Muscle layer of duodenum (tissue), 2 donors: ENCODE data around the gene SH3GL3.

Source experiments
- H3K27ac ChIP-seq: one replicate; pipeline ENCODE4 v1.7.0; 2013; ENCODE audit warnings: mild to moderate bottlenecking, low read length
- H3K27me3 ChIP-seq: one replicate; pipeline ENCODE4 v1.7.0; 2013; ENCODE audit warnings: low read depth, mild to moderate bottlenecking, control low read depth, low read length
- H3K36me3 ChIP-seq, 2 donors: one replicate each; pipeline ENCODE4 v1.7.0; 2013; ENCODE audit warnings: low read length in 2 of 2, control low read depth in 1 of 2, mild to moderate bottlenecking in 1 of 2; ENCODE audit not compliant: insufficient read depth in 2 of 2, control insufficient read depth in 1 of 2
- H3K4me1 ChIP-seq, 2 donors: one replicate each; pipeline ENCODE4 v1.7.0; 2013; ENCODE audit warnings: low read length in 2 of 2, mild to moderate bottlenecking in 2 of 2, control low read depth in 1 of 2, moderate library complexity in 1 of 2; ENCODE audit not compliant: insufficient read depth in 2 of 2, control insufficient read depth in 1 of 2
- H3K4me3 ChIP-seq, 2 donors: one replicate each; pipeline ENCODE4 v1.7.0; 2013; ENCODE audit warnings: low read length in 2 of 2, low read depth in 1 of 2, mild to moderate bottlenecking in 1 of 2
- H3K9me3 ChIP-seq, 2 donors: one replicate each; pipeline ENCODE4 v1.7.0; 2013; ENCODE audit warnings: low read length in 2 of 2, control low read depth in 1 of 2, mild to moderate bottlenecking in 1 of 2; ENCODE audit not compliant: control insufficient read depth in 1 of 2
- donor health status: healthy.

SH3GL3 gene

GRCh38 chr15:83462953-83463433 lies 15.9 kb downstream of the SH3GL3 start:
- no peaks in the 10 kb centered on the region for H3K4me1 ChIP-seq

DNA sequence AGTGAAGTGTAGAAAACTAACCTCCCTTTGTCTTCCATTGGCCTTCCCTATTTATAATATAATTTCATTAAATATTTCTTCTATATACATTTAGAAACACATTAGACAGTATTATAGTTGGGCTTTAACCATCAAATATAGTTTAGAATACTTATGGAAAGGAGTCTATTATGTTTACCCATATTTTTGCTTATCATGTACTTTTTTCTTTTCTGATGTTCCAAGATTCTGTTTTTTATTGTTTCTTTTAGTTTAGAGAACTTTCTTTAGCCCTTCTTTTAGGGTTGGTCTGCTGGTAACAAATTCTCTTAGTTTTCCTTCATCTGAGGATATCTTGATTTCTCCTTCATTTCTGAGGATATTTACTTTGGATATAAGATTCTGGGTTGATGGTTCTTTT lies 23.7 kb downstream of the SH3GL3 start:
- Histone ChIP-seq H3K9me3 (peaks cover 0 to 4% of the 10 kb centered on the region in 2 donors), H3K4me3 (no peak overlapping the region), H3K27ac (no peak overlapping the region), H3K36me3 (no peaks in the 10 kb centered on the region), H3K27me3 (no peaks in the 10 kb centered on the region), H3K4me1 (no peaks in the 10 kb centered on the region)

More at GRCh38 chr15:83462953-83463433, 15.9 kb downstream of the SH3GL3 start:
- Histone ChIP-seq H3K27me3 (no peaks in the 10 kb centered on the region), H3K4me3 (no peak overlapping the region), H3K9me3 (no peaks in the 10 kb centered on the region), H3K27ac (no peak overlapping the region), H3K36me3 (no peaks in the 10 kb centered on the region)

GRCh38 chr15:83471307-83471866 lies 24.2 kb downstream of the SH3GL3 start:
- Histone ChIP-seq H3K36me3 (no peaks in the 10 kb centered on the region), H3K4me3 (no peak overlapping the region), H3K4me1 (no peaks in the 10 kb centered on the region), H3K9me3 (peaks cover 0 to 4% of the 10 kb centered on the region in 2 donors), H3K27ac (no peak overlapping the region), H3K27me3 (no peaks in the 10 kb centered on the region)

- Histone ChIP-seq H3K27me3 (no peaks in the 10 kb centered on the region), H3K9me3 (peaks cover 0 to 4% of the 10 kb centered on the region in 2 donors), H3K4me1 (no peaks in the 10 kb centered on the region), H3K27ac (no peak overlapping the region), H3K4me3 (no peak overlapping the region), H3K36me3 (no peaks in the 10 kb centered on the region)
Observed at GRCh38 chr15:83472151-83472550, 25.0 kb downstream of the SH3GL3 start.

DNA sequence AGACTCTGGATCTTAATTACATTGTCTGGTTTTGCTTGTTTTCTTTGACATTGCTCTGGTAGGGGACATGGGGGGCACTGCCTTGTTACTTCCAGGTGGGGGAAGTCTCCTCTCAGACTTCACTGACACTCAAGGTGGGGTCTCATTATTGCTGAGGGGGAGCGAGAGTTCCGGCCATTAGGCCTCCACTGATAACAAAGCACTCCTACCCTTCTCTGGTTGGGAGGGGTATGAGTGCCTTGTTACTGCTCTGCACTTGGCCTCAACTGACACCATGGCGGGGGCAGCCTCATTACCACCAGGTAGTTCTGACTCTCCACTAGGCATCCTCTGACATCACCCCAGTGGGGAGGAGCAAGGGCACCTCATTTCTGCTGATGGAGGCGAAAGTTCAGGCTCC lies 25.7 kb downstream of the SH3GL3 start:
- H3K27ac ChIP-seq, result no peak overlapping the region
- peaks cover 0 to 4% of the 10 kb centered on the region in 2 donors for H3K9me3 ChIP-seq
- no peak overlapping the region for H3K4me3 ChIP-seq
- no peaks in the 10 kb centered on the region for H3K27me3 ChIP-seq
- H3K4me1 ChIP-seq, result no peaks in the 10 kb centered on the region
- no peaks in the 10 kb centered on the region for H3K36me3 ChIP-seq

DNA sequence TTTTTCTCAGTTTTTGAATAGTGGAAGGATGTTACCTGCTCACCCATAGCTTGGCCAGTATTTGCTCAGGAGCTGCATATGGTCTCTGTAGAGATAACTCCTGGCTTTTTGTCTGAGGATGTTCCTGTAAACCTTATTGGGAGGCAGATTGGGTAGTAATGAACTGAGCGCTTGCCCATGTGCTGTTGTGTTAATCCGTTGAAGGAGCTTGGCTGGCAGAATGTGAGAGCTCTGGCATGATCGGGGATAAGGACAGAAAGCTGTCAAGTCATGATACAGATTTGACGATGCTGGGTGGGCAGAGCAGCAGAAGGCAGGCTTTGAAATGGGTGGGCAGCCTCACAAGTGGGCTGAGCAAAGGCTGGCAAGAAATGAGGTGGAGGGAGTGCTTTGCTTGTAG lies 27.4 kb downstream of the SH3GL3 start:
- Histone ChIP-seq H3K9me3 (peaks cover 0 to 4% of the 10 kb centered on the region in 2 donors), H3K4me3 (no peak overlapping the region), H3K27me3 (no peaks in the 10 kb centered on the region), H3K4me1 (no peaks in the 10 kb centered on the region), H3K27ac (no peak overlapping the region), H3K36me3 (no peaks in the 10 kb centered on the region)

DNA sequence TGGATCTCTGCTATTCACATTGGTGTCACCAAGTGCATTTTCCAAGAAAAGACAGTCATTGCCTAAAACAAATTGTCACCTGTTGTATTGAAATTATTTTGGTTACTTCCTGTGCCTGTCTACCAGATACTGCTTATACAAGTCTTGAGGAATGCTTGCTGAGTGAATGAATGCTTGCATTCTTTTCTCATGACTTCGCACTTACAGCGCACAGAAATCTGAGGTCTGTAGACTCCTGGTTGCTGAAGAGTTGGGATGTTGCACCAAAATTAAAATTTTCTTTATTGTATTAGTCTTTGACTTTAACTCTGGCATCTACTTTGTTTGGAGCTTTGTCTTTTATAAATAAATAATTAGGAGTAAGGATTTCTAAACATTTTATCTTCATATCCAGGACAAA lies 28.4 kb downstream of the SH3GL3 start:
- no peaks in the 10 kb centered on the region for H3K36me3 ChIP-seq
- no peaks in the 10 kb centered on the region for H3K27me3 ChIP-seq
- H3K9me3 ChIP-seq, result peaks cover 0 to 4% of the 10 kb centered on the region in 2 donors
- no peak overlapping the region for H3K27ac ChIP-seq
- no peaks in the 10 kb centered on the region for H3K4me1 ChIP-seq
- no peak overlapping the region for H3K4me3 ChIP-seq

DNA sequence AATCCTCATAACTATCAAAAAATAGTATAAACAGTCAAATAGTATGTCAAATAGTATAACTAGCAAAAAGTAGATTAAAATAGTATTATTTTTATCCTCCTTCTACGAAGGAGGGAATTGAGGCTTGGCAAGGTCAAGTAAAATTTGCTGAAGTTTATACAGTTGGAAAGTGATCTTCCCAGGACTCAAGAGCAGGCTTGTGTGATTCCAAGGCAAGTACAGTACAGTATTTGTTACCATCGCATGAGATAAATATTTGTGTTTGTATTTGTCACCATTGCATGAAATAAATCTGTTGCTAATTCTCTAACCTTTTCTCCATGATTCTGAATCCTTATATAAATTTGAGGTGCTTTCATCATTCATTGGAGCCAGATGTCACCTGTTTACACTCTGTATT lies 28.9 kb downstream of the SH3GL3 start:
- H3K4me3 ChIP-seq, result no peak overlapping the region
- H3K27me3 ChIP-seq, result no peaks in the 10 kb centered on the region
- no peak overlapping the region for H3K27ac ChIP-seq
- H3K9me3 ChIP-seq, result peaks cover 0 to 4% of the 10 kb centered on the region in 2 donors
- H3K4me1 ChIP-seq, result no peaks in the 10 kb centered on the region
- no peaks in the 10 kb centered on the region for H3K36me3 ChIP-seq

DNA sequence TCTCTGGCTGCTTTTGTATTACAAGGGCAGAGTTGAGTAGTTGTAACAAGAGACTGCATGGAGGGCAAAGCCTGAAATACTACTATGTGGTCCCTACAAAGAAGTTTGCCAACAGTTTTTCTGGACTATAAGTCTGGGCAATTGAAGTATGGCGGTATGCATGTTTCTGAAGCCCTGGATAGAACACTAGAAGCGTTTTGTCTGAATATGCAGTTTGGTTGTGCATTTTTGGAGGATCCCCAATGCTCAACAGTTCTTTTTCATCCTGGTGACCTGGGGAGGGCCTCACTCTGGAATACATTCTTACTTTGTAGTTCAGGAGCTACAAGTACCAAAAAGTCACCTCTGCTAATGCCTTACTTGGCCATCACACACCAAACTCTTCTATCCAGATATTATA lies 29.6 kb downstream of the SH3GL3 start:
- no peaks in the 10 kb centered on the region for H3K27me3 ChIP-seq
- peaks cover 0 to 4% of the 10 kb centered on the region in 2 donors for H3K9me3 ChIP-seq
- H3K4me1 ChIP-seq, result no peaks in the 10 kb centered on the region
- H3K4me3 ChIP-seq, result no peak overlapping the region
- H3K36me3 ChIP-seq, result no peaks in the 10 kb centered on the region
- H3K27ac ChIP-seq, result no peak overlapping the region

GRCh38 chr15:83477172-83477807 lies 30.1 kb downstream of the SH3GL3 start:
- Histone ChIP-seq H3K4me3 (no peak overlapping the region), H3K36me3 (no peaks in the 10 kb centered on the region), H3K4me1 (no peaks in the 10 kb centered on the region), H3K27me3 (no peaks in the 10 kb centered on the region), H3K27ac (no peak overlapping the region), H3K9me3 (peaks cover 0 to 2% of the 10 kb centered on the region in 2 donors)

DNA sequence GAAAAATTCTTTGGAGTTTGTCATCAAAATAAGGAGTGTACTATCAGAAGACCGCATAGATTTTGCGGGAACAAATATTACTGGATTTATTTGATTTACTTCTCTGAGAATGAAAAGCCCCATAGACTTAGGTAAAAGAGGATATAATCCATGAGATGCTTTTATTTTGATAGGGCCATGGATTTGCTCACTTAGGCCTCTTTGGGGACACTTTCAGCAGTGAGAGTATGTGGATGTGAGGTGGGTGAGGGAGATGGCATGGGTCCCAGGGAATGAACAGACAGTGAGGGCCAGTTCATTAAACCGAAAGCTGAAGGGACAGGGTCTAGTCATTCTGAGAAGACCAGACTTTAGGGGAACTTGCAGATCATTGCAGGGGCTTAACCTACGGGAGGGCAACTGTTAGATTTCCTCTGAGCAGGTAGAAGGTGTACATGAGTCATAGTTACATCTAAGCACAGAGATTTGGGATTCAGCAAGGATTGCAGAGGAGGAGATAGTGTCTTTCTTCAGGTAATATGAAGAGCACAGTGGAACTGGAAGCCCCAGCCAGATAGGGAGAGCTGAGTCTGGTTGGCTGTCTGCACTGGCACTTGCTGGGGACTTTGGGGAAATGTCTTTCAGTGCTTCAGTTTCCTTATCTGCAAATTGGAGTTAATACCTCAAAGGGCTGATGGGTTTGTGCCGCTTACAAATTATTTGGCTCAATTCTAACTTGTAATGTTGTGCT lies 30.8 kb downstream of the SH3GL3 start:
- no peaks in the 10 kb centered on the region for H3K4me1 ChIP-seq
- H3K9me3 ChIP-seq, result no peaks in the 10 kb centered on the region
- no peak overlapping the region for H3K27ac ChIP-seq
- H3K36me3 ChIP-seq, result no peaks in the 10 kb centered on the region
- H3K27me3 ChIP-seq, result no peaks in the 10 kb centered on the region
- no peak overlapping the region for H3K4me3 ChIP-seq
